ENCODE measurements around the gene EIF4EBP2. TPM values are rescaled to one million over a fixed set of nuclear protein-coding genes. Genes with fewer than 3 reads are reported as not detected.

Gene EIF4EBP2
- total and polyA plus RNA-seq, 9 donors: 32.9 to 69.8 (median 61.6) TPM

DNA sequence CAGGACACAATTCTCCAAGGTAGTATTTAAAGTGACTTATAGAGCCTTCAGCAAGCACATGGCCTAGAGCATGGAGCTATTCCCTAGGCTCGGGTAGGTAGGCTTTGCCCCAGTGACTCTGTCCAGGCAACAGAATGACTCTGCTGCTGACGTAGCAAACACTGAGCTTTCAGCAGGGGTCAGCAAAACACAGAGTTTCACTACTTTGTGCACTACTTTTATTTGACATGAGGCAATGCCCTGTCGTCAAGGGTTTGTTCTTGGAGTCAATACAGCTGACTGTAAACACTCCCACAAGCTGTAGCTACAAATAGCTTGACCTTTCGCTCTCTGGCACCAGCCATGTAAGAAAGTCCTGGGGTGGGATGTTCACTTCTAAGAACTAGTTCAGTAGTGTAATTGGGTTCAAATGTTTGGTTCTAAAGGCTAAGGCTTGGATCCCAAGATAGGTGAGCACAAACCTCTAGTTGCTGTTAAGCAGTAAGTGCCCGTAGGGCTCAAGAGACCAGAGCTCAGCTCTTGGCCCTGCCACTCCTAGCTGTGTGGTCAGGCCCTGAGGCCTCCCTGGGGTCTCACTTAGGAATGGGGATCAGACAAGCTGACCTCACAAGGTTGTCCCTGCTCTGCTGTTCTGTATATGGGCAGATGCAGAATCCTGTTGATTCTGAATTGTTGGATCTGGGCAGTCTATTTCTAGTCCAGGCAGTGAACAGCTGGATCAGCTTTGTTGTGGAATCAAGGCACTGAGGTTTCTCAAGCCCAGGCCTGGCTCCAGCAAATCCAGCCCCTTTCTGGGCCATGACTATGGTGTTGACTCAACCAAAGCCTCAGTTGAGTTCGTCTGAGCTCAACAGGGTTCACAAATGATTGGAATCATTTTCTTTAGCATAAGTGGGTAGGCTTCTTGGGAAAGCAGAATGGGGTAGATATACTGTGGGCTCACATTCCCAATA is 26.8 kb downstream of the EIF4EBP2 start:
- 48% methylated on average over 4 of the region's 6 CpGs for WGBS (ENCODE audit: insufficient coverage)
- Histone ChIP-seq H3K27ac (ENCODE audit: low read length) (peak overlapping the region; percentile 75), H3K27me3 (ENCODE audit: control insufficient read depth, insufficient read depth, low read length) (no peaks in the 10 kb centered on the region), H3K36me3 (ENCODE audit: control insufficient read depth, insufficient read depth, low read length) (peaks cover 35% of the 10 kb centered on the region), H3K4me1 (ENCODE audit: control insufficient read depth, insufficient read depth, low read length) (peaks cover 85% of the 10 kb centered on the region), H3K9me3 (replicated peaks; ENCODE audit: control insufficient read depth, low read depth, low read length) (no peaks in the 10 kb centered on the region), H3K4me3 (ENCODE audit: low read length) (no peak overlapping the region)
- peak; percentile 90 for DNase-seq

DNA sequence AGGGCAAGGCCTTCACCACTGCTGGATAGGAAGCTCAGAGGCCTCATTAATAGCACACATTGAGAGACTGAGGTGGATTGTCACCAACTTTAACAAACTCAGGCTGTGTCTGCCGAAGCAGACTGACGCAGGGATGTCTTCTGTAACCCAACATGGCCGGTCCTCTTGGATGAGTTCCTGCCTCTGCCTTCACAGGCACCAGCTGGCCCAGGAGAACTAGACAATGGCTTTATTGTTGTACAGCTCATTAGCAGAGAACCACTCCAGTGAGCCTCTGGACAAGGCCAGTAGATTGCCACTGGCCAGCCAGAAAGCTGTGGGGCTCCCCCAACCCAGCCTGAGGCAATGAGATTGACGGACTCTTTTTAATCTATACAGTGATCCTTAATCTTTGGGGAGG is 28.2 kb downstream of the EIF4EBP2 start:
- Histone ChIP-seq H3K4me3 (ENCODE audit: low read length) (no peak overlapping the region), H3K4me1 (ENCODE audit: control insufficient read depth, insufficient read depth, low read length) (peaks cover 80% of the 10 kb centered on the region), H3K27ac (ENCODE audit: low read length) (peak overlapping the region; percentile 75), H3K9me3 (replicated peaks; ENCODE audit: control insufficient read depth, low read depth, low read length) (no peaks in the 10 kb centered on the region), H3K27me3 (ENCODE audit: control insufficient read depth, insufficient read depth, low read length) (no peaks in the 10 kb centered on the region), H3K36me3 (ENCODE audit: control insufficient read depth, insufficient read depth, low read length) (peaks cover 34% of the 10 kb centered on the region)
- 44% methylated on average over 3 of the region's 4 CpGs for WGBS (ENCODE audit: insufficient coverage)
- DNase-seq: peak; percentile 75

DNA sequence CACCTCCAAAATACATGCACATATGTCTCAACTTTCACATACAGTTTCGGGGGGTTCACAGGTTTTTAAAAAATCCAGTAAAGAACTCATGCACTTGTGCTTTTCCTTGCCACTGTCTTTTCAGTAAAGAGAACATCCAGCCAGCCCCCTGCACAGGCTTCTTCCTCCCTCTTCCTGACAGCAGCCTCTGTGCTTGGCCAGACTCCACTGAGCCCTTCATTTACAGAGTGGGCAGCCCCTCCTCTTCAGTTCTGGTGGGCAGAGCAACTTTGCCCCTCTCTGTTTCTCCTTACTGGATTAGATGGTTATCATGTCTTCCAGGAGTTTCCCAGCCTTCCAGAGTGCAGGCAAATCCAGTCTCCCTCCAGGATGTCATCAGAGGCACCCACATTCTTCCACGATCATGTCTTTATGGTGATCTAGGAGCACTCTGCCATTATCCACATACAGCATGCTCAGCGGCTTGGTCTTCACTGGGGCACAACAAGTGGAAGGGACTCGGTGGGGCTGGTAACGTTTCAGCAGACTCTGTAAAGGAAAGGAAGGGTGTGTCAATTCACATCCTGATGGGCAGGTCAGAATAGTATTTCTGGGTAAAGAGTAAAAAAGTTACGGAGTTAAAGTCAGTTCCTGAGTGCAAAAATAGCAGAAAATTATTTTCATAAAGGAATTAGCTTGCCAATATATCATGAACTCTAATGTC is 28.8 kb downstream of the EIF4EBP2 start:
- Histone ChIP-seq H3K4me1 (ENCODE audit: control insufficient read depth, insufficient read depth, low read length) (peaks cover 75% of the 10 kb centered on the region), H3K27me3 (ENCODE audit: control insufficient read depth, insufficient read depth, low read length) (no peaks in the 10 kb centered on the region), H3K4me3 (ENCODE audit: low read length) (no peak overlapping the region), H3K9me3 (replicated peaks; ENCODE audit: control insufficient read depth, low read depth, low read length) (no peaks in the 10 kb centered on the region), H3K27ac (ENCODE audit: low read length) (peak overlapping the region; percentile 38), H3K36me3 (ENCODE audit: control insufficient read depth, insufficient read depth, low read length) (peaks cover 31% of the 10 kb centered on the region)
- DNase-seq: no peak
- 67% methylated on average over 4 of the region's 6 CpGs for WGBS (ENCODE audit: insufficient coverage)

DNA sequence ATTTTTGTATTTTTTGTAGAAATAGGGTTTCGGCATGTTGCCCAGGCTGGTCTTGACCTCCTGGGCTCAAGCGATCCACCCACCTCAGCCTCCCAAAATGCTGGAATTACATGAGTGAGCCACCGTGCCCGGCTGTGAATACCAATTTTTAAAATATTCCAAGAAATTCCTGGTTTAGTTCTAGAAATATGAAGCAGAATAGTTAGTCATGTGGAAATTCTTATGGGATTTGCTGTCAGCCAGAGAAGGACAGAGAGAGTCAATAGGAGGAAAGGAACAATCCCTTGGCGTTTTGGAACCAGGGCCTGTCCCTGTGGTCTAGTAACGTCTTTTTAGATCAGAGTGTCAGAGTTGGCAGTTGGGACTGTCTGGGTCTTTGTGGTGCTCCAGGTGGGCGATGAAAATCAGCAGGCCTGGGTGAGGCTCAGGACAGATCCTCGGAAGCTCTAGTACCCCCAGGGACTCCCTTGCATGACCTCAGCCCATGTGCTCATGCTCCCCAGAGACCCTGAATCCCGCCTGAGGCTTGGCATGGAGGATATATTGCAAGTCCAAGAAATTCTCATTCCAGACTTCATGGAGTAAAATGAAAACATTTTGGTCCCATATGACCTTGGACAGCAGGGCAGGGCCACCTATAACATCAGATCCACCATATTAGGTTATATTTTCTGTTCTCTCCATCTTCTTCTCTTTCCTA is 29.8 kb downstream of the EIF4EBP2 start:
- no peak overlapping the region for H3K27ac ChIP-seq (ENCODE audit: low read length)
- no peak overlapping the region for H3K4me3 ChIP-seq (ENCODE audit: low read length)
- no peak for DNase-seq
- WGBS (ENCODE audit: insufficient coverage): 67% methylated on average over 3 of the region's 9 CpGs
- H3K27me3 ChIP-seq (ENCODE audit: control insufficient read depth, insufficient read depth, low read length): peaks cover 4% of the 10 kb centered on the region
- peaks cover 66% of the 10 kb centered on the region for H3K4me1 ChIP-seq (ENCODE audit: control insufficient read depth, insufficient read depth, low read length)
- H3K36me3 ChIP-seq (ENCODE audit: control insufficient read depth, insufficient read depth, low read length): peaks cover 22% of the 10 kb centered on the region
- no peaks in the 10 kb centered on the region for H3K9me3 ChIP-seq (replicated peaks; ENCODE audit: control insufficient read depth, low read depth, low read length)

DNA sequence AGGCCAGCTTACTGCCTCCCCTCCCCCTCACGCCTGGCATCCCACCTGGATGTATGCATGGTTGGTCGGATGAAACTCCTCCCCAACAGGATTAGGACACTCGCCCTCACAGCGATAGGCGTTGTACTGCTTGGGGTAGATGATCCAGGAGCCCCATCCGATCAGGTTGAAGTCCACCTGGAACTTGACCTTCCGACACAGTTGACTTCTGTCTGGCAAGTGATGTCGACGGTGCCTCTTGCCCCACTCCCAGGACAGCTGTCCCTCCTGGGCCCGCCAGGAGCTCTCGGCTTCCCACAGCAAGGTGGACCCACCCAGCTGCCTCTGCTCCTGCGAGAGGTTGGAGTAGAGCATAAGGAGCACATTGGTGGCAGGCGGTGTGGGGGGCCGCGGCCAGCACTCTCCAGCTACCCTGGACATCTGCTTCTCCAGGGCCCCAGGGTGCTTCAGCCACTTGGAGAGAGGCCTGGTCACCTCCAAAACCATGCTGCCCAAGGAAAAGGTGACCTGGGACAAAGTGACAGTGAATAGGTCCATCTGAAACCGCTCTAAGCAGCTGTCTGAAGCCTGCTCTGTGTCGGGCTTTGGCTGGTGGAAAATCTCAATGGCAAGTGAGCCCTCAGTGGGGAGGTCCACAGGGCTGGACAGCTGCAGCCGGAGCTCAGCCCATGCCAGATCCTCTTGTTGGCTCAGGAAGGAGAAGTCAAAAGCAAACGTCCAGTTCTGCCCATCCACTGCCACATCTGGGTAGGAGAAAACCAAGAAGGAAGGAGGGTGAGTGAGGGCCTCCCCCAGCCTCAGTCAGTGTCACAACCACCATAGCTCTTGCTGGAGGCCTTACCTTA is 31.5 kb downstream of the EIF4EBP2 start:
- Histone ChIP-seq H3K36me3 (ENCODE audit: control insufficient read depth, insufficient read depth, low read length) (peaks cover 12% of the 10 kb centered on the region), H3K4me1 (ENCODE audit: control insufficient read depth, insufficient read depth, low read length) (peaks cover 55% of the 10 kb centered on the region), H3K27ac (ENCODE audit: low read length) (peak overlapping the region; percentile 57), H3K27me3 (ENCODE audit: control insufficient read depth, insufficient read depth, low read length) (peaks cover 21% of the 10 kb centered on the region), H3K9me3 (replicated peaks; ENCODE audit: control insufficient read depth, low read depth, low read length) (no peaks in the 10 kb centered on the region), H3K4me3 (ENCODE audit: low read length) (no peak overlapping the region)
- WGBS (ENCODE audit: insufficient coverage): 88% methylated on average over 12 of the region's 19 CpGs
- DNase-seq: peak; percentile 72

DNA sequence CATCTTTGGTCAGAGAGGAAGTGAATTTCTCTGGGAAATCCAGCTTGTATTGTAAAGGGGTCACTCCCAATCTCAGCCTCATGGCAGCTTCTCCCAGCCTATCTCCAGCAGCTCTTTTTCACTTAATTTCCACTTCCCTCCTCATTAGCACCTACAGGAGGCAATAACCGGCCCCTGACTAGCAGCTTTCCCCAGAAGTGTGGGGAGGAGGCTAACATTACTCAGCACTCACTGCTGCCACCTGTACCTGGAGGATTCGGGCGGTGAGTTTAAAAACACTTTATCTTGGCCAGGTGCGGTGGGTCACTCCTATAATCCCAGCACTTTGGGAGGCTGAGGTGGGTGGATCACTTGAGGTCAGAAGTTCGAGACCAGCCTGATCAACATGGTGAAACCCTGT is 33.8 kb downstream of the EIF4EBP2 start:
- Histone ChIP-seq H3K36me3 (ENCODE audit: control insufficient read depth, insufficient read depth, low read length) (peaks cover 11% of the 10 kb centered on the region), H3K27me3 (ENCODE audit: control insufficient read depth, insufficient read depth, low read length) (peaks cover 43% of the 10 kb centered on the region), H3K27ac (ENCODE audit: low read length) (no peak overlapping the region), H3K4me3 (ENCODE audit: low read length) (no peak overlapping the region), H3K9me3 (replicated peaks; ENCODE audit: control insufficient read depth, low read depth, low read length) (no peaks in the 10 kb centered on the region), H3K4me1 (ENCODE audit: control insufficient read depth, insufficient read depth, low read length) (peaks cover 41% of the 10 kb centered on the region)
- WGBS (ENCODE audit: insufficient coverage): 33% methylated on average over 1 of the region's 5 CpGs
- no peak for DNase-seq

DNA sequence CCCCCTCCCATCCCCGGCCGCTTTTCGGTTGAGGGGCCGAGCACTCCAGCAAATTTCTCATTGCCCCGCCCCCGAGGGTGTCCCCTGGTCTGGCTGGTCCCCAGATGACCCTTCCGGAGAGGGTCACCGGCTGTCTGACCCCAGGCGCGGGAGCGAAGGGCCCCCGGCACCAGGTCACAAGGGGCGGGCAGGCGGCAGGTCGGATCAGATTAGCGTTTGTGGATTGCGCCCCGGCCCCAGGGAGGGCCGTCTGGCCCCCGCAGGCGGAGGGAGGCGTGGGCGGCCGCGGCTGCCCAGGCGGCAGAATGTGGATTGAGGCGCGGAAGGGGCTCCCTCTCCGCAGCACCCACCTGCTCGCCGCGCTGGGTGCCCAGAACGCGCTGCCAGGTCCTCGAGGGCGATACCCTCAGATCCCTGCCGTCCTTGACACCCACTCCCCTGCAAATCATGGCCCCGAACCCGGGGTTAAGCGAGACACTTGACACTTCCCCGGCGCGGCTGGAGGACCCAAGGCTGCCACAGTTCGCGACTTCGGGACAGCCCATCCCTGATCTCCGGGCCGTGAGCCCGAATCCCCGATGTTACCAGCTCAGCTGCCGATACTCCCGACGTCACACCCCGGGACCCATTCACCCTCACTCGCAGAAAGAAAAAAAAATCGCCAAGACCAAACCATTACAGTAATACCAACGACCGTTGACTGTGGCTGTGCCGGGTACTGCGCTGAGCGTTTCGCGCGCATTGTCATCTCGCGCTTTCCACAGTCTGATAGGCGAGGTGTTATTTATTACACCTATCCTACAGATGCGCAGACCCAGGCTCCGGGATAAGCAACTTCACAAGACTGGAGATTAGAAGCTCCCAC is 36.6 kb downstream of the EIF4EBP2 start:
- no peak for DNase-seq
- Histone ChIP-seq H3K4me3 (ENCODE audit: low read length) (peak overlapping the region; percentile 9), H3K36me3 (ENCODE audit: control insufficient read depth, insufficient read depth, low read length) (no peaks in the 10 kb centered on the region), H3K27ac (ENCODE audit: low read length) (no peak overlapping the region), H3K9me3 (replicated peaks; ENCODE audit: control insufficient read depth, low read depth, low read length) (no peaks in the 10 kb centered on the region), H3K4me1 (ENCODE audit: control insufficient read depth, insufficient read depth, low read length) (peaks cover 26% of the 10 kb centered on the region), H3K27me3 (ENCODE audit: control insufficient read depth, insufficient read depth, low read length) (peaks cover 48% of the 10 kb centered on the region)
- WGBS (ENCODE audit: insufficient coverage): 4% methylated on average over 49 of the region's 69 CpGs

DNA sequence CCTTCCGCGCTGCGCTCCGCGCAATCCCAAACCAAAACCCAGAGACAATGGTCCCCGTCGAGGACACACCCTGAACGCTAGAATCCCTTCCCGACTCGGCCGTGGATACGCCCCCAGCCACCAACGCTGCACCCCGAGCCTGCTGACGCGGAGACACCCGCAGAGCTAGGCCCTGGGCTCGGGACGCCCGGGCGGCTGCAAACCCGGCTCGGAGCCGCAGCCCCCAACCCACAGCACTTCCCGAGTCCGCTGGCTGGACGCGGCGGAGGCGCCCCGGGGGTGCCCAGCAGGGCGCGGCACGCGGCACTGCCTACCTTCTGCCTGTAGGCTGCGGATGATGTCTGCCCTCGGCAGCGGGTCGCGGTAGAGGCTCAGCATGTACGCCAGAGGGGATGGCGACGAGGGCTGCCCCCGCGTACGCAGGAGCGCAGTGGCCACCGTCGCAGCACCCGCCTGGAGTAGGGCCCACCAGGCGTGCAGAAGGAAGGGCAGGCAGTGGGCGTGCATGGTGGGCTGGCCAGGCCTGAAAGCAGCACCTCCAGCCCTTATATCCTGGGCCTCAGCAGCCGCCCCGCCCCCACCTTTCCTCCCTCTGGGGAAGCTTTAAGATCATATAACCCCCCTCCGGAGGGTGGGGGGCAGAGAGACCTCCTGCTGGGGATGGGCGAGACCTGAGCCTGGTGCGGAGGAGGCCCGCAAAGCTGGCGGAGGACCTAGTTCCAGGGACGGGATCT is 37.4 kb downstream of the EIF4EBP2 start, which contains the start of gene NODAL:
NODAL (minus strand) TSS at position 521 of the 734 bp plus-strand sequence; CDS start at position 507, 14 bp downstream.
- H3K4me1 ChIP-seq (ENCODE audit: control insufficient read depth, insufficient read depth, low read length): peaks cover 27% of the 10 kb centered on the region
- H3K27ac ChIP-seq (ENCODE audit: low read length): no peak within 1 kb of the TSS
- no peaks in the 10 kb centered on the region for H3K36me3 ChIP-seq (ENCODE audit: control insufficient read depth, insufficient read depth, low read length)
- 8% methylated on average over 55 of the region's 60 CpGs for WGBS (ENCODE audit: insufficient coverage)
- H3K4me3 ChIP-seq (ENCODE audit: low read length): peak within 1 kb of the TSS; percentile 9
- H3K27me3 ChIP-seq (ENCODE audit: control insufficient read depth, insufficient read depth, low read length): peaks cover 48% of the 10 kb centered on the region
- H3K9me3 ChIP-seq (replicated peaks; ENCODE audit: control insufficient read depth, low read depth, low read length): no peaks in the 10 kb centered on the region
- DNase-seq: no peak
